Testis (tissue), 2 donors: ENCODE results near the gene NUDT22.
A peak's percentile ranks its signal among the peaks of the same experiment; 100 is the strongest.

Source experiments
- CTCF ChIP-seq, 3 experiments: fragments of 450-650 bp in 2 of 3; fragments of 200-600 bp in 1 of 3; sonication (generic) in 1 of 3; IDR thresholded peaks; one replicate each; pipeline ENCODE4 v1.5.1; 2016 to 2019; ENCODE audit warnings: antibody characterized with exemption in 3 of 3, mild to moderate bottlenecking in 2 of 3, moderate library complexity in 1 of 3
- POLR2A ChIP-seq: fragments of 450-650 bp; IDR thresholded peaks from one replicate; pipeline ENCODE4 v1.6.1; 2017; ENCODE audit warnings: antibody characterized with exemption, mild to moderate bottlenecking, moderate library complexity

GRCh38 chr11:64185175-64185692 lies 40.8 kb upstream of the NUDT22 start:
- TF ChIP-seq CTCF (IDR thresholded peaks at IDR 0.05) (peak in 2 of 3 experiments; percentile 24 to 58), POLR2A (peak; percentile 98)
